GM12878 (cell line): ENCODE results near the gene NOL4L. TPM values are rescaled to one million over a fixed set of nuclear protein-coding genes. Genes with fewer than 3 reads are reported as not detected.

Experiments
- ATAC-seq: fragments of 200-7000 bp; cut with Tn5 transposase; 3 replicates; pipeline ENCODE4 v1.9.1; 2020; ENCODE audit warnings: mild to moderate bottlenecking, moderate library complexity
- BruUV-seq: library from RNA; stranded (reverse); fragments of 400-500 nt; replicated peaks from 2 replicates; lab custom pipeline; 2021; lab: Mats Ljungman, UMichigan
- CTCF ChIA-PET: fragments of 300-600 bp; sonication (Branson Sonifier 250); formaldehyde crosslinking; extraction: SDS; loops from one replicate; lab custom pipeline; 2021; ENCODE audit warnings: inconsistent platforms; lab: Yijun Ruan, JAX
- POLR2A ChIA-PET: fragments of 350-600 bp; formaldehyde crosslinking; extraction: SDS; loops from one replicate; lab custom pipeline; 2021; ENCODE audit warnings: inconsistent platforms; lab: Charles Lee
- RAD21 ChIA-PET: fragments of 300-600 bp; sonication (Branson Sonifier 250); formaldehyde crosslinking; loops from one replicate; lab custom pipeline; 2023; ENCODE audit warnings: antibody characterized with exemption; ENCODE audit not compliant: unreplicated experiment; lab: Charles Lee
- SMC1A ChIA-PET: fragments of 300-600 bp; sonication (Branson Sonifier 250); formaldehyde crosslinking; loops from one replicate; lab custom pipeline; 2023; ENCODE audit not compliant: unreplicated experiment, uncharacterized antibody; lab: Charles Lee
- DNase-seq: peaks from one replicate; pipeline ENCODE4 v3.0.0-alpha.2; 2011; ENCODE audit warnings: low read depth, low spot score
- FAIRE-seq: peaks from 3 replicates; lab custom pipeline; 2011; peaks lifted over from hg19 to GRCh38; lab: Jason Lieb, UNC
- H2AFZ ChIP-seq: 2 replicates; pipeline ENCODE4 v1.6.0; 2011; ENCODE audit warnings: low read depth, low read length, control low read depth; ENCODE audit not compliant: control insufficient read depth
- H3K27ac ChIP-seq: 2 replicates; pipeline ENCODE4 v1.5.1; 2011; ENCODE audit warnings: control low read depth; ENCODE audit not compliant: control insufficient read depth, insufficient read depth
- H3K27me3 ChIP-seq, 2 experiments: replicated peaks in 1 of 2; 2 replicates each; pipeline versions ENCODE4 v1.6.0 to v1.6.1; 2011; ENCODE audit warnings: low read length in 1 of 2; ENCODE audit not compliant: control insufficient read depth in 2 of 2, insufficient read depth in 2 of 2
- H3K36me3 ChIP-seq, 2 experiments: 2 replicates each; pipeline ENCODE4 v1.5.1; 2011; ENCODE audit warnings: low read length in 1 of 2; ENCODE audit not compliant: control insufficient read depth in 2 of 2, insufficient read depth in 2 of 2
- H3K4me1 ChIP-seq: 2 replicates; pipeline ENCODE4 v1.6.1; 2011; ENCODE audit warnings: mild to moderate bottlenecking, low read length, moderate library complexity, mixed read lengths; ENCODE audit not compliant: control insufficient read depth, insufficient read depth
- H3K4me2 ChIP-seq: 2 replicates; pipeline ENCODE4 v1.6.0; 2011; ENCODE audit warnings: control low read depth; ENCODE audit not compliant: control insufficient read depth, insufficient read depth
- H3K4me3 ChIP-seq: fragments of 200-600 bp; sonication (generic); 2 replicates; pipeline ENCODE4 v1.5.1; 2016
- H3K79me2 ChIP-seq: 2 replicates; pipeline ENCODE4 v1.6.0; 2011; ENCODE audit warnings: low read length; ENCODE audit not compliant: control insufficient read depth, insufficient read depth
- H3K9ac ChIP-seq: 2 replicates; pipeline ENCODE4 v1.8.0; 2011; ENCODE audit warnings: low read length, control low read depth, mixed read lengths; ENCODE audit not compliant: control insufficient read depth, insufficient read depth
- H3K9me3 ChIP-seq: replicated peaks from 3 replicates; pipeline ENCODE4 v1.5.1; 2011; ENCODE audit warnings: mild to moderate bottlenecking, low read length; ENCODE audit not compliant: control insufficient read depth, insufficient read depth
- H4K20me1 ChIP-seq: 2 replicates; pipeline ENCODE4 v1.6.0; 2011; ENCODE audit not compliant: control insufficient read depth, insufficient read depth
- CREM ChIP-seq: IDR thresholded peaks from 2 replicates; pipeline ENCODE4 v1.6.1; 2014; ENCODE audit warnings: antibody characterized with exemption, low read depth
- CTCF ChIP-seq, 3 experiments: IDR thresholded peaks in 2 of 3; conservative IDR thresholded peaks in 1 of 3; 2 replicates each; pipeline ENCODE4 v1.5.1; 2011; ENCODE audit warnings: low read depth in 3 of 3, low read length in 3 of 3, mild to moderate bottlenecking in 3 of 3, control low read depth in 2 of 3, moderate library complexity in 2 of 3, inconsistent platforms in 1 of 3, mixed read lengths in 1 of 3; ENCODE audit not compliant: control insufficient read depth in 2 of 3, insufficient read depth in 1 of 3; ENCODE audit errors: extremely low read depth in 1 of 3
- FOXK2 ChIP-seq: fragments of 450-650 bp; IDR thresholded peaks from 2 replicates; pipeline ENCODE4 v1.6.1; 2017; ENCODE audit warnings: mild to moderate bottlenecking, moderate library complexity
- HSF1 ChIP-seq: fragments of 150-350 bp; IDR thresholded peaks from 2 replicates; pipeline ENCODE4 v1.6.1; 2014; ENCODE audit warnings: mild to moderate bottlenecking, low read depth, low read length
- JUNB ChIP-seq: IDR thresholded peaks from 2 replicates; pipeline ENCODE4 v1.6.1; 2016; ENCODE audit warnings: antibody characterized with exemption, mild to moderate bottlenecking
- PML ChIP-seq: IDR thresholded peaks from 2 replicates; pipeline ENCODE4 v1.6.1; 2012; ENCODE audit warnings: low read length, inconsistent platforms
- REST ChIP-seq: IDR thresholded peaks from 2 replicates; pipeline ENCODE4 v1.6.1; 2012; ENCODE audit warnings: mild to moderate bottlenecking, low read depth, low read length
- SMAD1 ChIP-seq: fragments of 450-650 bp; IDR thresholded peaks from 2 replicates; pipeline ENCODE4 v1.6.1; 2018; ENCODE audit warnings: mild to moderate bottlenecking, low read depth; ENCODE audit not compliant: partially characterized antibody
- SUZ12 ChIP-seq: fragments of 200-600 bp; sonication (generic); IDR thresholded peaks from one replicate; pipeline ENCODE4 v1.6.1; 2018; ENCODE audit warnings: antibody characterized with exemption, mild to moderate bottlenecking; ENCODE audit not compliant: unreplicated experiment
- WGBS: methylation state at CpG from one replicate; pipeline ENCODE4 v1.1.6; 2016; ENCODE audit warnings: low lambda C conversion rate; ENCODE audit not compliant: insufficient replicate concordance, insufficient coverage; ENCODE audit errors: missing lambda C conversion rate; 5-methylcytosine and 5-hydroxymethylcytosine counted together
- in situ Hi-C: fragments of 300-500 bp; cut with MboI; formaldehyde crosslinking; loops from 9 replicates; pipeline ENCODE4 v1.14.3; 2018; ENCODE audit warnings: mixed read lengths
- intact Hi-C: fragments of 100-400 bp; cut with micrococcal nuclease; formaldehyde crosslinking; loops from one replicate; pipeline ENCODE4 v1.14.2; 2022; ENCODE audit not compliant: unreplicated experiment
- polyA plus RNA-seq, 11 experiments: library from polyadenylated mRNA; depleted of rRNA in 4 of 11; unstranded in 6 of 11; stranded (reverse) in 5 of 11; fragments of >200 nt; fragmentation: Nextera tagmentation in 4 of 11; fragmentation: Illumina TruSeq in 1 of 11; extraction: Ambion mirVana in 4 of 11; extraction: Trizol in 1 of 11; gene quantifications; 1 replicate in 1 of 11; 2 replicates in 10 of 11; pipeline versions ENCODE4 v1.2.1 to v1.2.3, GENCODE V29; 2011 to 2016; ENCODE audit warnings: inconsistent platforms in 2 of 11, missing spikeins in 2 of 11, low read depth in 1 of 11
- total RNA-seq, 4 experiments: library from RNA; depleted of rRNA in 3 of 4; stranded (reverse); fragments of >200 nt in 3 of 4; fragmentation: Illumina TruSeq in 1 of 4; extraction: Trizol in 1 of 4; gene quantifications; 2 replicates each; pipeline versions ENCODE4 v1.2.1 to v1.2.3, GENCODE V29; 2013 to 2021
- TF ChIP-seq, protein P1 (sequence below): fragments of 450-650 bp; IDR thresholded peaks from 2 replicates; pipeline ENCODE4 v1.6.1; 2017; ENCODE audit warnings: borderline replicate concordance
- TF ChIP-seq, protein P2 (sequence below): fragments of 450-650 bp; IDR thresholded peaks from 2 replicates; pipeline ENCODE4 v1.6.1; 2016; ENCODE audit warnings: mild to moderate bottlenecking, moderate library complexity, borderline replicate concordance

The NOL4L gene
- total and polyA plus RNA-seq, 10 of the 15 experiments (the other 5 are each of a cell fraction or from before 2014, with no cell fraction given): 2.3 to 24.0 (median 8.0) TPM

DNA sequence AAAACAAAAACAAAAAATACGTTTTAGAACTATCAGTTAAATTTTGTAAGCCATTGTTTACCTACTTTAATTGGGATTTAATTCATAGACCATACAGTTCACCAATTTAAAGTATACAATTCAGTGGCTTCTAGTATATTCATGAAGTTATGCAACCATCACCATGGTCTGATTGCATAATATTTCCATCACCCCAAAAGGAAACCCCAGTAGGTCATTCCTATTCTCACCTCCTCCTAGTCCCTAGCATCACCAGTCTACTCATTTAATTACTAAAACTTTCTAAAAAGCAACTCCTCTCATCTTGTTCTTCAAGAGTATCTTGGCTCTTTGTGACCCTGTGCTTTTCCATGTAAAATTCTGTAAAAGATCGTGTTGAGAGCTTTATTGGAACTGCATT, 166.8 kb downstream of the NOL4L start:
- H3K4me1 ChIP-seq: peaks cover 8% of the 10 kb centered on the region; the same call in 1 of the 2 replicates
- ChIA-PET CTCF (interaction anchor here (1.2 to 1.7 kb wide), 2 partner anchors 22 to 26 kb away, joined by 3 to 7 read pairs; no protein-coding TSS in a partner anchor), SMC1A (interaction anchor here (0.6 to 2.6 kb wide), 5 partner anchors 9 to 117 kb away, joined by 3 to 10 read pairs (median 3); no protein-coding TSS in a partner anchor), RAD21 (no interaction called here), POLR2A (interaction anchor here (0.6 to 0.7 kb wide), 2 partner anchors 47 to 86 kb away, joined by 7 to 8 read pairs; no protein-coding TSS in a partner anchor)
- FAIRE-seq (no peak), DNase-seq (no peak), ATAC-seq (no peak)
- no peaks in the 10 kb centered on the region for H3K36me3 ChIP-seq
- H3K9ac ChIP-seq: no peak overlapping the region
- intact Hi-C loops: no loop called here
- WGBS: 92% methylated on average over 2 of the region's 2 CpGs
- H3K4me2 ChIP-seq: no peak overlapping the region
- H3K27ac ChIP-seq: no peak overlapping the region
- H3K79me2 ChIP-seq: peaks cover 24% of the 10 kb centered on the region
- H4K20me1 ChIP-seq: no peaks in the 10 kb centered on the region
- H3K9me3 ChIP-seq: no peaks in the 10 kb centered on the region
- in situ Hi-C loops: no loop called here
- H2AFZ ChIP-seq: no peak overlapping the region
- BruUV-seq: no TSS peak
- H3K27me3 ChIP-seq: no peaks in the 10 kb centered on the region
- no peak overlapping the region for H3K4me3 ChIP-seq
- TF ChIP-seq CTCF (IDR thresholded peaks at IDR 0.05 in 2 of 3, conservative IDR thresholded peaks at IDR 0.05 in 1 of 3; ENCODE audit: control insufficient read depth in 2 of 3, extremely low read depth in 1 of 3, insufficient read depth in 1 of 3, low read depth in 3 of 3, low read length in 3 of 3) (no peak), JUNB (no peak), SMAD1 (no peak), CREM (no peak), SUZ12 (no peak), REST (no peak), HSF1 (no peak), FOXK2 (no peak), PML (no peak)
- TF ChIP-seq, protein P1, sequence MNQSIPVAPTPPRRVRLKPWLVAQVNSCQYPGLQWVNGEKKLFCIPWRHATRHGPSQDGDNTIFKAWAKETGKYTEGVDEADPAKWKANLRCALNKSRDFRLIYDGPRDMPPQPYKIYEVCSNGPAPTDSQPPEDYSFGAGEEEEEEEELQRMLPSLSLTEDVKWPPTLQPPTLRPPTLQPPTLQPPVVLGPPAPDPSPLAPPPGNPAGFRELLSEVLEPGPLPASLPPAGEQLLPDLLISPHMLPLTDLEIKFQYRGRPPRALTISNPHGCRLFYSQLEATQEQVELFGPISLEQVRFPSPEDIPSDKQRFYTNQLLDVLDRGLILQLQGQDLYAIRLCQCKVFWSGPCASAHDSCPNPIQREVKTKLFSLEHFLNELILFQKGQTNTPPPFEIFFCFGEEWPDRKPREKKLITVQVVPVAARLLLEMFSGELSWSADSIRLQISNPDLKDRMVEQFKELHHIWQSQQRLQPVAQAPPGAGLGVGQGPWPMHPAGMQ: no peak
- TF ChIP-seq, protein P2, sequence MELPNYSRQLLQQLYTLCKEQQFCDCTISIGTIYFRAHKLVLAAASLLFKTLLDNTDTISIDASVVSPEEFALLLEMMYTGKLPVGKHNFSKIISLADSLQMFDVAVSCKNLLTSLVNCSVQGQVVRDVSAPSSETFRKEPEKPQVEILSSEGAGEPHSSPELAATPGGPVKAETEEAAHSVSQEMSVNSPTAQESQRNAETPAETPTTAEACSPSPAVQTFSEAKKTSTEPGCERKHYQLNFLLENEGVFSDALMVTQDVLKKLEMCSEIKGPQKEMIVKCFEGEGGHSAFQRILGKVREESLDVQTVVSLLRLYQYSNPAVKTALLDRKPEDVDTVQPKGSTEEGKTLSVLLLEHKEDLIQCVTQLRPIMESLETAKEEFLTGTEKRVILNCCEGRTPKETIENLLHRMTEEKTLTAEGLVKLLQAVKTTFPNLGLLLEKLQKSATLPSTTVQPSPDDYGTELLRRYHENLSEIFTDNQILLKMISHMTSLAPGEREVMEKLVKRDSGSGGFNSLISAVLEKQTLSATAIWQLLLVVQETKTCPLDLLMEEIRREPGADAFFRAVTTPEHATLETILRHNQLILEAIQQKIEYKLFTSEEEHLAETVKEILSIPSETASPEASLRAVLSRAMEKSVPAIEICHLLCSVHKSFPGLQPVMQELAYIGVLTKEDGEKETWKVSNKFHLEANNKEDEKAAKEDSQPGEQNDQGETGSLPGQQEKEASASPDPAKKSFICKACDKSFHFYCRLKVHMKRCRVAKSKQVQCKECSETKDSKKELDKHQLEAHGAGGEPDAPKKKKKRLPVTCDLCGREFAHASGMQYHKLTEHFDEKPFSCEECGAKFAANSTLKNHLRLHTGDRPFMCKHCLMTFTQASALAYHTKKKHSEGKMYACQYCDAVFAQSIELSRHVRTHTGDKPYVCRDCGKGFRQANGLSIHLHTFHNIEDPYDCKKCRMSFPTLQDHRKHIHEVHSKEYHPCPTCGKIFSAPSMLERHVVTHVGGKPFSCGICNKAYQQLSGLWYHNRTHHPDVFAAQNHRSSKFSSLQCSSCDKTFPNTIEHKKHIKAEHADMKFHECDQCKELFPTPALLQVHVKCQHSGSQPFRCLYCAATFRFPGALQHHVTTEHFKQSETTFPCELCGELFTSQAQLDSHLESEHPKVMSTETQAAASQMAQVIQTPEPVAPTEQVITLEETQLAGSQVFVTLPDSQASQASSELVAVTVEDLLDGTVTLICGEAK: no peak
